GM12874 (cell line): Measurements from ENCODE around the gene CHRNA4.

Source experiments
- CTCF ChIP-seq: IDR thresholded peaks from 2 replicates; pipeline ENCODE4 v1.5.1; 2011; ENCODE audit warnings: low read depth, mild to moderate bottlenecking, control low read depth, low read length, moderate library complexity; ENCODE audit not compliant: insufficient read depth

The CHRNA4 gene

GRCh38 chr20:63303095-63303666 lies 58.0 kb downstream of the CHRNA4 start:
- no peak for TF ChIP-seq CTCF

- TF ChIP-seq CTCF, result no peak
Observed at GRCh38 chr20:63301671-63302070, 59.5 kb downstream of the CHRNA4 start.

- no peak for TF ChIP-seq CTCF
Observed at GRCh38 chr20:63298731-63299312, 62.3 kb downstream of the CHRNA4 start.

GRCh38 chr20:63297796-63298572 lies 63.2 kb downstream of the CHRNA4 start:
- TF ChIP-seq CTCF, result no peak

- TF ChIP-seq CTCF, result no peak
Observed at GRCh38 chr20:63297371-63297781, 63.8 kb downstream of the CHRNA4 start.

GRCh38 chr20:63296531-63297299 lies 64.4 kb downstream of the CHRNA4 start:
- TF ChIP-seq CTCF, result no peak

- TF ChIP-seq CTCF, result no peak
Observed at GRCh38 chr20:63295846-63296245, 65.3 kb downstream of the CHRNA4 start.
